Fibroblast of mammary gland (primary cell): ENCODE measurements around the gene CDK7.

Experiments used
- DNase-seq: peaks from one replicate; pipeline ENCODE4 v3.0.0-alpha.2; 2010; ENCODE audit warnings: low read depth
- H3K4me3 ChIP-seq: 2 replicates; pipeline ENCODE4 v1.5.1; 2011; ENCODE audit warnings: low read depth, mild to moderate bottlenecking, low read length, moderate library complexity; ENCODE audit not compliant: control insufficient read depth
- TF ChIP-seq, protein P1 (sequence below): conservative IDR thresholded peaks from 2 replicates; pipeline ENCODE4 v1.5.1; 2011; ENCODE audit warnings: low read depth, low read length, inconsistent platforms; ENCODE audit not compliant: control insufficient read depth, insufficient read depth

The CDK7 gene

DNA sequence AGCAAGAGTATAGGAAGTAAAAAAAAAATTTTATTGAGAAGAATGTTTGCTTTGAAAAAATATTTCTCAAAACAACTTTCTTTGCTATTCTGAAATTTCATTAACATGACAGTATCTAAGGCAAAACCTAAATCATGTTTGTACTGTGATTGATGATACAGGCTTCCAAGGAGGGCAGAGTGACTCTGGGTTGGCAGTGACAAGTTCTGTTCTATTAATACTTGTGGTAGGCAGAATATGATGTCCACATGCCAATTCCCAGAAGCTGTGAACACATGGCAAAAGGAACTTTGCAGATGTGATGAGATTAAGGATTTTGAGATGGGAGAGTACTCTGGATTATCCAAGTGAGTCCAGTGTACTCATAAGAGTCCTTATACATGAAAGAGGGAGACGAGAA lies 81.3 kb downstream of the CDK7 start:
- DNase-seq, result no peak
- TF ChIP-seq, protein P1, sequence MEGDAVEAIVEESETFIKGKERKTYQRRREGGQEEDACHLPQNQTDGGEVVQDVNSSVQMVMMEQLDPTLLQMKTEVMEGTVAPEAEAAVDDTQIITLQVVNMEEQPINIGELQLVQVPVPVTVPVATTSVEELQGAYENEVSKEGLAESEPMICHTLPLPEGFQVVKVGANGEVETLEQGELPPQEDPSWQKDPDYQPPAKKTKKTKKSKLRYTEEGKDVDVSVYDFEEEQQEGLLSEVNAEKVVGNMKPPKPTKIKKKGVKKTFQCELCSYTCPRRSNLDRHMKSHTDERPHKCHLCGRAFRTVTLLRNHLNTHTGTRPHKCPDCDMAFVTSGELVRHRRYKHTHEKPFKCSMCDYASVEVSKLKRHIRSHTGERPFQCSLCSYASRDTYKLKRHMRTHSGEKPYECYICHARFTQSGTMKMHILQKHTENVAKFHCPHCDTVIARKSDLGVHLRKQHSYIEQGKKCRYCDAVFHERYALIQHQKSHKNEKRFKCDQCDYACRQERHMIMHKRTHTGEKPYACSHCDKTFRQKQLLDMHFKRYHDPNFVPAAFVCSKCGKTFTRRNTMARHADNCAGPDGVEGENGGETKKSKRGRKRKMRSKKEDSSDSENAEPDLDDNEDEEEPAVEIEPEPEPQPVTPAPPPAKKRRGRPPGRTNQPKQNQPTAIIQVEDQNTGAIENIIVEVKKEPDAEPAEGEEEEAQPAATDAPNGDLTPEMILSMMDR, result no peak
- no peak overlapping the region for H3K4me3 ChIP-seq

GRCh38 chr5:69317391-69317790 lies 82.7 kb downstream of the CDK7 start:
- TF ChIP-seq, protein P1, result no peak
- H3K4me3 ChIP-seq, result no peak overlapping the region

GRCh38 chr5:69326365-69326764 lies 91.7 kb downstream of the CDK7 start:
- TF ChIP-seq, protein P1, result no peak
- no peak overlapping the region for H3K4me3 ChIP-seq

More at GRCh38 chr5:69317391-69317790, 82.7 kb downstream of the CDK7 start:
- DNase-seq, result no peak

More at GRCh38 chr5:69326365-69326764, 91.7 kb downstream of the CDK7 start:
- DNase-seq, result no peak
